HL-60 (cell line): ENCODE data around the gene KCNT2.

Experiments used
- GABPA ChIP-seq: IDR thresholded peaks from 2 replicates; pipeline ENCODE4 v1.6.1; 2012; ENCODE audit warnings: low read depth
- TF ChIP-seq, protein P1 (sequence below): IDR thresholded peaks from one replicate; pipeline ENCODE4 v1.5.1; 2011; ENCODE audit warnings: low read length, control low read depth, inconsistent platforms; ENCODE audit not compliant: insufficient read depth
- TF ChIP-seq, protein P2 (sequence below): IDR thresholded peaks from 2 replicates; pipeline ENCODE4 v1.6.1; 2012; ENCODE audit warnings: low read depth; ENCODE audit not compliant: insufficient replicate concordance

- TF ChIP-seq, protein P1, sequence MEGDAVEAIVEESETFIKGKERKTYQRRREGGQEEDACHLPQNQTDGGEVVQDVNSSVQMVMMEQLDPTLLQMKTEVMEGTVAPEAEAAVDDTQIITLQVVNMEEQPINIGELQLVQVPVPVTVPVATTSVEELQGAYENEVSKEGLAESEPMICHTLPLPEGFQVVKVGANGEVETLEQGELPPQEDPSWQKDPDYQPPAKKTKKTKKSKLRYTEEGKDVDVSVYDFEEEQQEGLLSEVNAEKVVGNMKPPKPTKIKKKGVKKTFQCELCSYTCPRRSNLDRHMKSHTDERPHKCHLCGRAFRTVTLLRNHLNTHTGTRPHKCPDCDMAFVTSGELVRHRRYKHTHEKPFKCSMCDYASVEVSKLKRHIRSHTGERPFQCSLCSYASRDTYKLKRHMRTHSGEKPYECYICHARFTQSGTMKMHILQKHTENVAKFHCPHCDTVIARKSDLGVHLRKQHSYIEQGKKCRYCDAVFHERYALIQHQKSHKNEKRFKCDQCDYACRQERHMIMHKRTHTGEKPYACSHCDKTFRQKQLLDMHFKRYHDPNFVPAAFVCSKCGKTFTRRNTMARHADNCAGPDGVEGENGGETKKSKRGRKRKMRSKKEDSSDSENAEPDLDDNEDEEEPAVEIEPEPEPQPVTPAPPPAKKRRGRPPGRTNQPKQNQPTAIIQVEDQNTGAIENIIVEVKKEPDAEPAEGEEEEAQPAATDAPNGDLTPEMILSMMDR = no peak
- TF ChIP-seq, protein P2, sequence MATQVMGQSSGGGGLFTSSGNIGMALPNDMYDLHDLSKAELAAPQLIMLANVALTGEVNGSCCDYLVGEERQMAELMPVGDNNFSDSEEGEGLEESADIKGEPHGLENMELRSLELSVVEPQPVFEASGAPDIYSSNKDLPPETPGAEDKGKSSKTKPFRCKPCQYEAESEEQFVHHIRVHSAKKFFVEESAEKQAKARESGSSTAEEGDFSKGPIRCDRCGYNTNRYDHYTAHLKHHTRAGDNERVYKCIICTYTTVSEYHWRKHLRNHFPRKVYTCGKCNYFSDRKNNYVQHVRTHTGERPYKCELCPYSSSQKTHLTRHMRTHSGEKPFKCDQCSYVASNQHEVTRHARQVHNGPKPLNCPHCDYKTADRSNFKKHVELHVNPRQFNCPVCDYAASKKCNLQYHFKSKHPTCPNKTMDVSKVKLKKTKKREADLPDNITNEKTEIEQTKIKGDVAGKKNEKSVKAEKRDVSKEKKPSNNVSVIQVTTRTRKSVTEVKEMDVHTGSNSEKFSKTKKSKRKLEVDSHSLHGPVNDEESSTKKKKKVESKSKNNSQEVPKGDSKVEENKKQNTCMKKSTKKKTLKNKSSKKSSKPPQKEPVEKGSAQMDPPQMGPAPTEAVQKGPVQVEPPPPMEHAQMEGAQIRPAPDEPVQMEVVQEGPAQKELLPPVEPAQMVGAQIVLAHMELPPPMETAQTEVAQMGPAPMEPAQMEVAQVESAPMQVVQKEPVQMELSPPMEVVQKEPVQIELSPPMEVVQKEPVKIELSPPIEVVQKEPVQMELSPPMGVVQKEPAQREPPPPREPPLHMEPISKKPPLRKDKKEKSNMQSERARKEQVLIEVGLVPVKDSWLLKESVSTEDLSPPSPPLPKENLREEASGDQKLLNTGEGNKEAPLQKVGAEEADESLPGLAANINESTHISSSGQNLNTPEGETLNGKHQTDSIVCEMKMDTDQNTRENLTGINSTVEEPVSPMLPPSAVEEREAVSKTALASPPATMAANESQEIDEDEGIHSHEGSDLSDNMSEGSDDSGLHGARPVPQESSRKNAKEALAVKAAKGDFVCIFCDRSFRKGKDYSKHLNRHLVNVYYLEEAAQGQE = no peak
- TF ChIP-seq GABPA = no peak
Measured at GRCh38 chr1:196477262-196477661, 131.0 kb downstream of the KCNT2 start.
